GM12874 (cell line): ENCODE data around the gene MCOLN1.

Experiments
- TF ChIP-seq, protein P1 (sequence below): IDR thresholded peaks from 2 replicates; pipeline ENCODE4 v1.5.1; 2011; ENCODE audit warnings: low read depth, mild to moderate bottlenecking, control low read depth, low read length, moderate library complexity; ENCODE audit not compliant: insufficient read depth

MCOLN1 gene

DNA sequence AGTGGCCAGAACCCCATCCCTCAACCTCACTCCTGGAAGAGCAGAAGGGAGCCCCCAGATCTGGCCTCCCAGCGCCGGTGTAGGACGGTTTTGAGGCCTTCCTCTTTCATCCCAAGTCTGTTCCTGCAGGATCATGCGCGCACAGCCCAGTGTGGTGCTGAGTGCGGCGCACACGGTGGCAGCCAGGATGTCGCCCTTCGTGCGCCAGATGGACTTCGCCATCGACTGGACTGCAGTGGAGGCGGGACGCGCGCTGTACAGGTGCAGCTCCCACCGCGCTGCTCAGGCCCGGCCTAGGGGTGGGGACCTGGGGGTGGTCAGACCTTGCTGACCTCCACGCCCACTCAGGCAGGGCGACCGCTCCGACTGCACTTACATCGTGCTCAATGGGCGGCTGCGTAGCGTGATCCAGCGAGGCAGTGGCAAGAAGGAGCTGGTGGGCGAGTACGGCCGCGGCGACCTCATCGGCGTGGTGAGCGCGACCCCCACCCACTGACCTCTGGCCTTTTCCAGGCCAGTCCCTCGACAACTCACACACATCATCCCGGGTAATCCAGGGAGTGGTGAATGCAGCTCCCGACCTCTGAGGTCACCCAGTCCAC lies 27.8 kb downstream of the MCOLN1 start:
- TF ChIP-seq, protein P1, sequence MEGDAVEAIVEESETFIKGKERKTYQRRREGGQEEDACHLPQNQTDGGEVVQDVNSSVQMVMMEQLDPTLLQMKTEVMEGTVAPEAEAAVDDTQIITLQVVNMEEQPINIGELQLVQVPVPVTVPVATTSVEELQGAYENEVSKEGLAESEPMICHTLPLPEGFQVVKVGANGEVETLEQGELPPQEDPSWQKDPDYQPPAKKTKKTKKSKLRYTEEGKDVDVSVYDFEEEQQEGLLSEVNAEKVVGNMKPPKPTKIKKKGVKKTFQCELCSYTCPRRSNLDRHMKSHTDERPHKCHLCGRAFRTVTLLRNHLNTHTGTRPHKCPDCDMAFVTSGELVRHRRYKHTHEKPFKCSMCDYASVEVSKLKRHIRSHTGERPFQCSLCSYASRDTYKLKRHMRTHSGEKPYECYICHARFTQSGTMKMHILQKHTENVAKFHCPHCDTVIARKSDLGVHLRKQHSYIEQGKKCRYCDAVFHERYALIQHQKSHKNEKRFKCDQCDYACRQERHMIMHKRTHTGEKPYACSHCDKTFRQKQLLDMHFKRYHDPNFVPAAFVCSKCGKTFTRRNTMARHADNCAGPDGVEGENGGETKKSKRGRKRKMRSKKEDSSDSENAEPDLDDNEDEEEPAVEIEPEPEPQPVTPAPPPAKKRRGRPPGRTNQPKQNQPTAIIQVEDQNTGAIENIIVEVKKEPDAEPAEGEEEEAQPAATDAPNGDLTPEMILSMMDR: no peak

DNA sequence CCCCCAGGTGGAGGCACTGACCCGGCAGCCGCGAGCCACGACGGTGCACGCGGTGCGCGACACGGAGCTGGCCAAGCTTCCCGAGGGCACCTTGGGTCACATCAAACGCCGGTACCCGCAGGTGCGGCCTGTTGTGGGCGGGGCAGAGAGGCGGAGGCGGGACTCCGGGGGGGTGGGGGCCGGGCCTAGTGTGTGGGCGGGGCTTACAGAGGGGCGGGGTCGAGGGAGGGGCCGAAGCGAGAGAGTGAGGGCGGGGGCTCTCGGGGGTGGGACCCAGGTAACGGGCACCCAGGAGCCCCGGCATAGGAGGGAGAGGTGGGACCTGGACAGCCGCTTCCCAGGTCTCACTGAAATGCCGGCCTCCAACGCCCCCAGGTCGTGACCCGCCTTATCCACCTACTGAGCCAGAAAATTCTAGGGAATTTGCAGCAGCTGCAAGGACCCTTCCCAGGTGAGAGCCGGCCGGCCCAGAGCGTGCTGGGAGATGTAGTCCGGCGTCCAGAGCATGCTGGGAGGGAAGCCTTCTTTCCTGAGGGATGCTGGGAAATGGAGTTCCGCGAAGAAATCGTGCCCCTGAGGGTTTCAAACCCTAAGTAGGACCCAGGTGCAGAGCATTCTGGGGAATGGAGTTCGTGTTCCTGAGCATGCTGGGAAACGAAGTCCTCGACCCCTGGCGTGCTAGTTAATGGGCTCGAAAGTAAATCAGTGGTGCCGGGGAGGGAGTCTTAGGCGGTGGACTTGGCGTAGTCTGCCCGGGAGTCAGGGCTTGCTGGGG lies 28.8 kb downstream of the MCOLN1 start:
- TF ChIP-seq, protein P1: no peak

DNA sequence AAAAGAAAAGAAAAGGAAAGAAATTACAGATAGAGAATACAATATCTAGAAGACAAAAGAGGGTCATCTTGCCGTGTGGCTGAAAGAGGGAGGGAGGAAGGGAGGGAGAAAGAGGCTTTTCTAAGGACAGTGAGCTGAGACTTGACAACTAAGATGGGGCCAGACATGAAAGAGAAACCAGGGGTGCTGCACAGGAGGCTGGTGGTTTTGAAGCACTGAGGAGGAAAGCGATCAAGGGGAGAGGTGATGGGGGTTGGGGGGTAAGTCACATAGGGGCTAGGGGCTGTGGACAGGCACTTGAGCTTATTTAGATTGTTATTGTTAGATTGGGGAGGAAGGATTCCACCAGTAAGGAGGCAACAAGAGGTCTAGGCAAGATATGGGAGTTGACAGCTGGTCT lies 30.4 kb downstream of the MCOLN1 start:
- TF ChIP-seq, protein P1: no peak

DNA sequence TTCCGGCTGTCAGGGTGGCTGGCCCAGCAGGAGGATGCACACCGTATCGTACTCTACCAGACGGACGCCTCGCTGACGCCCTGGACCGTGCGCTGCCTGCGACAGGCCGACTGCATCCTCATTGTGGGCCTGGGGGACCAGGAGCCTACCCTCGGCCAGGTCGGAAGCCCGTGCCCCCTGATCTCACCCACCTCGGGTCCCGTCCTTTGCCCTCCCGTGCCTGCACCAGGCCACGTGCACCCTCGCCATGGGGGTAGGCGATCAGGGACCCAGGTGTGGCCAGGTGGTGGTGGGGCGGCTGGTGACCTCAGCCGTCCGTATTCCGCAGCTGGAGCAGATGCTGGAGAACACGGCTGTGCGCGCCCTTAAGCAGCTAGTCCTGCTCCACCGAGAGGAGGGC lies 32.1 kb downstream of the MCOLN1 start:
- TF ChIP-seq, protein P1: no peak

DNA sequence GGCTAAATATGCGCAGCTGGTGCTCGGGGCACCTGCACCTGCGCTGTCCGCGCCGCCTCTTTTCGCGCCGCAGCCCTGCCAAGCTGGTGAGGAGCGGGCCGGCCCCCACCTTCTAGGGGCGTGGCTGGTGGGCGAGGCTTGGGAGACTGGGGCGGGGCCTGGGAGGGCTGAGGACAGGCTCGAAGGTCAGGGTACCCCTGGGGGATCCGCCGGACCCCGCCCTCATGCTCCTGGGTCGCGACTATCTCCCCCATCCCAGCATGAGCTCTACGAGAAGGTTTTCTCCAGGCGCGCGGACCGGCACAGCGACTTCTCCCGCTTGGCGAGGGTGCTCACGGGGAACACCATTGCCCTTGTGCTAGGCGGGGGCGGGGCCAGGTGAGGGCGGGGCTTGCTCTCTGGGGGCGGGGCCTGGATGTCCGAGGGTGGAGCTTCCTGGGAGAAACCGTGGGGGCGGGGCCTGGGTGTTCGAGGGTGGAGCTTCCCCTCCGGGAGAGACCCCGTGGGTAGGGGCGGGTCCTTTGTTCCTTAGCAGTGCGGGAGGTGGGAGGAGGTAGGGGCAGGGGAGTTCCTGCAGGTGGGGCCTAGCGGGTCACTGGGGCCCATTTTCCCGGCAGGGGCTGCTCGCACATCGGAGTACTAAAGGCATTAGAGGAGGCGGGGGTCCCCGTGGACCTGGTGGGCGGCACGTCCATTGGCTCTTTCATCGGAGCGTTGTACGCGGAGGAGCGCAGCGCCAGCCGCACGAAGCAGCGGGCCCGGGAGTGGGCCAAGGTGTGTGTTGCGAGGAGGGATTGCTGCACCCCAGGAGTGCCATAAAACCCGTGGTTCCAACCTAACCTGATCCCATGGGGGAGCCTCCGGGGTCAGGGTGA lies 32.8 kb downstream of the MCOLN1 start:
- TF ChIP-seq, protein P1: no peak

DNA sequence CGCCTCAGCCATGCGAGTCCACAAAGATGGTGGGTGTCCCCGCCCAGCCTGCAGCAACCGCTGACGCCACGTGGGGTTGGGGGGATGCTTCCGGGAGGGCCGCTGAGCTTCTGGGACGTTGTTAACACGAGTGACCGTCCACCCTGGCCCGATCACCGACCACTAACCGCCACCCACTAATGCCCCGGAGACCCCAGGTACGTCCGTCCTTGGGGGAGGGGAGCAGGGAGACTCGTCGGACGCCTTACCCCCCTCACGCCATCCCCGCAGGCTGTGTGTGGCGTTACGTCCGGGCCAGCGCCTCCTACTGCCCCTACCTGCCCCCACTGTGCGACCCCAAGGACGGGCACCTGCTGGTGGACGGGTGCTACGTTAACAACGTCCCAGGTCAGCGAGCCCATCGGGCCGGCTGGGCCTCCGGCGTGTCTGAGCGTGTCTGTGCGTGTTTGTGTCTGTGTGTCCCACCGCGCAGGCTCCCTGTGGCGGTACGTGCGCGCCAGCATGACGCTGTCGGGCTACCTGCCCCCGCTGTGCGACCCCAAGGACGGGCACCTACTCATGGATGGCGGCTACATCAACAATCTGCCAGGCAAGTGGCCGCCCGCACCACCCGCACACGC lies 34.4 kb downstream of the MCOLN1 start:
- TF ChIP-seq, protein P1: no peak

DNA sequence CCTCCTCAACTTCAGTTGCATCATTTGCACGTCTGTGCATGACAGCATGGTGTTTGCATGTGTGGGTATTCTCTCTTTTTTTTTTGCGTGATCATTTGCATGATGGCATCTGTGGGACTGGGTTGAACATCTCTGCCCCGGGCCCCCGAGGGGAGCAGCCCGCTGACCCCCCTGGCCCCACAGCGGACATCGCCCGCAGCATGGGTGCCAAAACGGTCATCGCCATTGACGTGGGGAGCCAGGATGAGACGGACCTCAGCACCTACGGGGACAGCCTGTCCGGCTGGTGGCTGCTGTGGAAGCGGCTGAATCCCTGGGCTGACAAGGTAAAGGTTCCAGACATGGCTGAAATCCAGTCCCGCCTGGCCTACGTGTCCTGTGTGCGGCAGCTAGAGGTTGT lies 36.2 kb downstream of the MCOLN1 start:
- TF ChIP-seq, protein P1: no peak
